HG03060 (cell line): ENCODE measurements around the gene C11orf98.
A peak's percentile ranks its signal among the peaks of the same experiment; 100 is the strongest.
"Not testable (repeated sequence)": the region's sequence is repeated elsewhere in the genome, so short reads cannot be mapped to it uniquely, and the experiment has no call there.

Source experiments
- ATAC-seq: cut with Tn5 transposase; IDR thresholded peaks from one replicate; pipeline ENCODE4 v1.9.1; 2021; ENCODE audit warnings: low read depth, moderate number of reproducible peaks; ENCODE audit not compliant: unreplicated experiment

The C11orf98 gene

GRCh38 chr11:62687508-62688396 is 22.7 kb upstream of the C11orf98 start:
- ATAC-seq, result no peak

GRCh38 chr11:62682518-62682917 is 17.5 kb upstream of the C11orf98 start:
- ATAC-seq, result no peak

- no peak for ATAC-seq
Measured at GRCh38 chr11:62680825-62681240, 15.8 kb upstream of the C11orf98 start.

GRCh38 chr11:62678770-62679696 is 14.0 kb upstream of the C11orf98 start, which contains the start of gene UBXN1:
TSS of gene UBXN1 (minus strand) at chr11:62679073. CDS start at chr11:62678923, 150 bp downstream.
- ATAC-seq, result no peak

DNA sequence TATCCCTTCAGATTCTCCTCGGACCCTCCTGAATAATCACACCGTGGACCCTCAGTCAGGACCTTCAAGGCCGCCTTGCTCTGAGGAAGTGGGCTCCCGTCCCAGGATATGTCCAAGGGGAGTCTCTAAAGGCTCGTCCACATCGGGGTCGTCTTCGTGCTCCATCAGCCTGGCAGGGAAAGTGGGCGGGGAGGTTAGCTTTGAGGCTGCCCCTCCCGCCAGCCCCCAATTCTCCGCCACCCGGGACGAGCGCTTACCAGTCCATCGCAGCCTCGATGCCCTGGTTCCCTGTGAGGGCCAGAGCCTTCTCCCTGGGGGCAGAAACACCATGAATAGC is 13.4 kb upstream of the C11orf98 start:
- ATAC-seq, result no peak

GRCh38 chr11:62677714-62678113 is 12.7 kb upstream of the C11orf98 start:
- no peak for ATAC-seq

DNA sequence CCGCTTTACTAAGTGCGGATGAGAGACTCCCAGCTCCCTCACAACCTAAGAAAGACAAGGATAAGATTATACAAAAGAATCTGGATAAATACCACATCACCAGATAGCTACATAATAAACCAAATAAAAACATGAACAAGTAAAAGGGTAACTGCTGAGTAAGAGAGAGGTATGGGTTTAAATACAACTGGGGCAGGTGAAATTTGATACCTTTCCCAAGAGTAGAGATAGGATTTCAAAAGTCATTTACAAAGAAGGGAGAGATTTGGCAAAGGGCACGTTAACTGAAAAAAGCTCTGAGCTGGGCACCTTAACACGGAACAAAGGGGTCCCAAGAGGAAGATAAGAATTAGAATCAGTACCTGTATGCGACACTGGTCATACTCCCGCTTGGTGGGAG is 12.1 kb upstream of the C11orf98 start:
- no peak for ATAC-seq

DNA sequence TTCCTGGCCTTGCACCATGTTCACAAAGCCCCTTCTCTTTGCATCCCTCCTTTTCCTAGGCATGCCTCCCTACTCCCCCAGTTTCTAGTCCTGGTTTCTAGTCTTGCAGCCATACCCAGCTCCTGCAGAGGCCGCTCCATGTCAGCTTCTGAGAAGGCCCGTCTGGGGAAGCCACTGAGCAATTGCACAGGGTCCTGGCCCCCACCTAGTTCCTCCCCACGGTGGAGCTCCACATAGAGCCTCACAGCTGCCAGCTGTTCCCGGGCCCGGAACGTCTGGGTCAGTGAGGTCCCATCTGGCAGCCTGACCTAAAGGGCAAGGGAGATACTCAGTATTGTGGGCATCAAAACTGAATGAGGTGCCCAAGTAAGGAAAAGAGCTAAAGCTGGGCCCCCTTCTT is 11.7 kb upstream of the C11orf98 start:
- no peak for ATAC-seq

- not testable (repeated sequence) for ATAC-seq
Measured at GRCh38 chr11:62675415-62675814, 10.4 kb upstream of the C11orf98 start.

DNA sequence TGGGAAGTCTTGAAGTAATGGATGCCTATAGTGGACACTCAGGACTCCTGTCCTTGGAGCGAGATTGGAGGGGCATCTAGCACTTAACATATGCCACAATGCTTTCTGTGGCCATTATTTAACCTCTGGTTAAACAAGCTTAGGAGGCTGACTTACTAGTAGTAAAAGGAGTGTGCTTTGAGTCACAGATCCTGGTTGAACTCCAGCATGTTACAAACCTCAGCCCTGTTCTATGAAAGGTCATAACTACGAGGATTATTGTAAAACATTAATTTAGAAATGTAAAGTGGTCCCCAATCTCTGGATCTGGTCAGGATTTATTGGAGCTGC is 8.2 kb upstream of the C11orf98 start:
- ATAC-seq, result no peak

DNA sequence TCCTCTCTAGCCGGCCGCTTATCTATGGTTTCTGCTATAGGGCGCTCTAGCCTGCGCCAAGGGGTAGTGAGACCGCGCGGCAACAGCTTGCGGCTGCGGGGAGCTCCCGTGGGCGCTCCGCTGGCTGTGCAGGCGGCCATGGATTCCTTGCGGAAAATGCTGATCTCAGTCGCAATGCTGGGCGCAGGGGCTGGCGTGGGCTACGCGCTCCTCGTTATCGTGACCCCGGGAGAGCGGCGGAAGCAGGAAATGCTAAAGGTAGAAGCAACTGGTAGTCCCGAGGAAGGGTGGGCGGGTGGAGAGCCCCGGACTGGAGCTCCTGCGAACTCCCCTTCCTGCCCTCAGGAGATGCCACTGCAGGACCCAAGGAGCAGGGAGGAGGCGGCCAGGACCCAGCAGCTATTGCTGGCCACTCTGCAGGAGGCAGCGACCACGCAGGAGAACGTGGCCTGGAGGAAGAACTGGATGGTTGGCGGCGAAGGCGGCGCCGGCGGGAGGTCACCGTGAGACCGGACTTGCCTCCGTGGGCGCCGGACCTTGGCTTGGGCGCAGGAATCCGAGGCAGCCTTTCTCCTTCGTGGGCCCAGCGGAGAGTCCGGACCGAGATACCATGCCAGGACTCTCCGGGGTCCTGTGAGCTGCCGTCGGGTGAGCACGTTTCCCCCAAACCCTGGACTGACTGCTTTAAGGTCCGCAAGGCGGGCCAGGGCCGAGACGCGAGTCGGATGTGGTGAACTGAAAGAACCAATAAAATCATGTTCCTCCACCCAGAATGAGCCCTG is 6.8 kb upstream of the C11orf98 start, which contains the start of the genes LBHD1 and UQCC3:
LBHD1 (minus strand) TSS at position 660 of the 782 bp plus-strand sequence. CDS start 2,236 bp downstream, outside the sequence.
UQCC3 (plus strand) TSS at position 66 of the 782 bp plus-strand sequence; CDS start at position 139, 73 bp downstream.
- no peak for ATAC-seq

DNA sequence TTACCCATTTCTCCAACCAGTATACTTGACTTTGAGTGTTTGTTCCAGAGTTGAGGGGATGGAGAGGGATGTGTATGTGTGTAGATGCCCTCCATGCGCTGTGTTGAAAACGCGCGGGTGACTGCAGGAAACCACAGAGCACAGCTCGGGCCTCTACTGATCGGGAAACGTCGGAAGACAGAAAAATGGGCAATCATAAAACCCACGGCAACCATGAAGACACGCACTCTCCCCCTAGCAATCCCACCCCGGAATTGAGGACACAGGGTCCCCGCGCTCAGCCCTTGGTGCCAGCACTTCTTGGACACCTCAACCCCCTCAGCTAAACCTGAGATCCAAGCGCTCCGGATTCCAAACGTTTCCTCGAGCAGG is 6.2 kb upstream of the C11orf98 start:
- no peak for ATAC-seq

DNA sequence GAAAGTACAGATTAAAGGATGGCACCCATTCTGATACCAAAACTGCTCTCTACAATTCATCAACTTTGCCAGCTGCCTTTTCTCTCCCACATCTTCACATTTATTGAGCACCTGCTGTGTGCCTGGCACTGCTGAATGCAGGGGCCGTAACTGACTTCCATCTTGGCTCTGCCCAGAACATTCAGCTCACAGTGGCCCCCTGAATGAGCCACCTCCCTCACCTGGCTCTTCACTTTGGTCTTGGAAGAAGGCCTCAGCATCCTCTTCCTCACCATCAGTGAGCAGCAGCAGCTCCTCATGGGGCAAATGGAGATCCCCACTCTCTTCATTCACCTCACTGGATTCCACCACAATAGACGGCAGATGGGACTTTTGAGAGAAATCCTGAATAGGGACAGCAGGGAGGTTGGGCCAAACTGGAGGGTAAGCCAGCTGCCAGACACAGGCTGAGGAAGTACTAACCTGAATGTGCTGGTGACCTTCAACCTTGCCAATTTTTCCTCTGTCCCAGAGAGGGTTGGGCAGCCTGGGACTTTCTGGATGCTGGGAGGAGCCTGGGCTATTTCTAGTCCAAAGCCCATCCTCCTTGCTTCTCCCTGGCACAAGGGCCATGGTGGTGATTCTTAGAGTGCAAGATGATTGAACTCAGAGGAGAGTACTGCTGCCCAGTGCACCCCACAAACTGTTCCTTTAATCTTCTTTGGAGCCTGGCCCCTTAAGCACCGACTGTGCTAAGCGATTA is 4.6 kb upstream of the C11orf98 start:
- no peak for ATAC-seq

DNA sequence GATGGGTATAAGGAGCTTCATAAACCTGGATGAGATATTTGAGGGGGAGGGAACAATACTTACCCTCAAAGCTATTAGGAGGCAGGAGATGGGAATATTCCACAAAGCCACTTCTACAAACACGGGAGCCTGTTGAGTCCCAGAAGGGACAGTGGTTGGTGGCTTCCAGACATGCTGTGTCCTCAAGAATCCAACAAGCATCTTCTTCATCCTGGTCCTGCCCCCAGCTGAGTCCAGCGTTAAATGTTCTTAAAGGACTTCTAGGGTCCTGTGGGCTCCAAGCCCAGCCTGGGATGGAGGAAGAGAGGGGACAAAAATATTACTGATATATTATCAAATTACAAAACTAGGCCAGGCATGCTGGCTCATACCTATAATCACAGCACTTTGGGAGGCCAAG is 2.5 kb upstream of the C11orf98 start:
- ATAC-seq, result no peak

- ATAC-seq, result no peak
Measured at GRCh38 chr11:62666259-62666926, 1.4 kb upstream of the C11orf98 start.

- ATAC-seq, result peak; percentile 6
Measured at GRCh38 chr11:62665599-62666258, 719 bp upstream of the C11orf98 start.

DNA sequence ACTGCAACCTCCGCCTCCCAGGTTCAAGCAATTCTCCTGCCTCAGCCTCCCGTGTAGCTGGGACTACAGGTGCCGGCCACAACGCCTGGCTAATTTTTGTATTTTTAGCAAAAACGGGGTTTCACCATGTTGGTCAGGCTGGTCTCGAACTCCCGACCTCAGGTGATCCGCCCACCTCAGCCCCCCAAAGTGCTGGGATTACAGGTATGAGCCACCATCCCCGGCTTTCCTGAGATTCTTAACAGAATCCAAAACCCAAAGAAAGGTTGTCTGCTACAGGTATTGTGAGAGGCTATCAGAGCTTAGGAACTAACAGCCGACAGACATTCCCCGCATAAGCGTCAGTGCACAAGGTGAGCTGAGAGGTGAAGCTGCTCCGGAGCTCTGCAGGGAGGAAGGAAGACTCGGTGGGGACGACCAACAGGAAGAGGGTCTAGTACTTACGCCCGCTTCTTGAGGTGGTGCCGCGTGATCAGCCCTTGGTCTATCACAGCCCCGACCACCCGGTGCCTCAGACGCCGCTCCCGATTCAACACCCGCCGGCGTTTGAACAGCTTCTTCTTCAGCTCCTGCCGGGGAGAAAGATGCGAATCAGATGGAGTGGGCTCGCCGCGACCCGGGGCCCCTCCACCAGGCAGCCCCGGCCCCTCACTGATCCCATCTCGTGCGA is 470 bp downstream of the C11orf98 start:
- peak; percentile 17 for ATAC-seq

DNA sequence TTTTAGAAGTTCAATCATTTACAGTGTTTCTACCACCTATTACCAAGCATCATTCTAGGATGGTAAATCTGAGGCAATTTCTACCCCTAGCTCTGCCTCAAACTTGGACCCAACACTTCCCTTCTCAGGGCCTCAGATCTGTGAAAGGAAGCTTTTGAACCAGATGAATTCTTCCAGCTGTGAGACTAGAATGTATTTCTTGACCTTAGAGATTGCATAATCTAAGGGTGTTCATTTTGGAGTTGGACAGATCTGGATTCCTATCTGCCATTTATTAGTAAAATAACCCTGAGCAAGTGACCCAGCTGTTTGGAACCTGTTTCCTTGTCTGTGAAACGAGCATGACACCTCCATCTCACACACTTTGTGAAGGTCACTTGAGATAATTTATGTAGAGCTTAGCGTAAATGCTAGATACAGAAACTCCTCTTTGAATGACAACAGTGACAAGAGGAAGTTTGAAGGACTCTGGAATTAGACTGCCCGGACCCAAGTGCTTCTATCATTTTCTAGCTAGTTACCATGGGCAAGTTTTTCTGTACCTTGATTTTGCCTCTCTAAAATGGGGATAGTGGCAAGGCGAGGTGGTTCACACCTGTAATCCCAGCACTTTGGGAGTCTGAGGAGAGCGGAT is 8.1 kb downstream of the C11orf98 start:
- ATAC-seq, result no peak
